Hepatic stellate cell (primary cell): ENCODE data around the gene MAP4K1.
A peak's percentile ranks its signal among the peaks of the same experiment; 100 is the strongest.
"Not testable (repeated sequence)": the region's sequence is repeated elsewhere in the genome, so short reads cannot be mapped to it uniquely, and the experiment has no call there.

Experiments used
- DNase-seq: peaks from one replicate; pipeline ENCODE4 v3.0.0; 2011; ENCODE audit warnings: low spot score

Gene MAP4K1

GRCh38 chr19:38650911-38651584 lies 33.3 kb upstream of the MAP4K1 start:
- peak; percentile 60 for DNase-seq

DNA sequence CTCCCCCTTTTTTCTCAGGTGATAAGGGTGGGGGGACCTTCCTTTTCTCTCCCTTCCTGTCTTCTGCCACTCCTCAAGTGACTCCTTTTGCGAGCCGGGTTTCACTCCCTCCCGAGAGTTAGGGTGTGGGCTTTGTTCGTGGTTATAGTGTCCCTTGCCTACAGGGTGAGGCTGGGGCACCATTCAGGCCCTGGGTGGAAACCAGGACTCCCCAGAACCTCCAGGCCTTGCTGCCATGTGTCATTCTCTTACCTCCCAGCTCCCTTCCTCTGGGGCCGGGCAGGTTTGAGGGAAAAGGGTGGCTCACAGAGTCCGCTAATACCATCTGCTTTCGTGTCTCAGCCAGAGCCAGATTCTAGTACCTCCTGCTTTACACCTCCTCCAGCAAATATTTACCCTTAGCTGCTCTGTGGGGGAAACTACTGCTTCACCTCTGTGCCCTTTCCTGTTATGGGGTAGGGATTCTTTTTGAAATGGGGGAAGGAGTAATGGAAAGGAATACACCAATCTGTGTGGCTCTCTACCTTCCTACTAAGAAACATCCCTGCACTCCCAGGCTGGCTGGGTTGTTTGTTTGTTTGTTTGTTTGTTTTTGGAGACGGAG lies 32.5 kb upstream of the MAP4K1 start:
- no peak for DNase-seq

GRCh38 chr19:38649305-38650171 lies 31.8 kb upstream of the MAP4K1 start:
- DNase-seq = no peak

GRCh38 chr19:38648769-38649304 lies 31.1 kb upstream of the MAP4K1 start:
- no peak for DNase-seq

- no peak for DNase-seq
Observed at GRCh38 chr19:38647966-38648768, 30.4 kb upstream of the MAP4K1 start.

DNA sequence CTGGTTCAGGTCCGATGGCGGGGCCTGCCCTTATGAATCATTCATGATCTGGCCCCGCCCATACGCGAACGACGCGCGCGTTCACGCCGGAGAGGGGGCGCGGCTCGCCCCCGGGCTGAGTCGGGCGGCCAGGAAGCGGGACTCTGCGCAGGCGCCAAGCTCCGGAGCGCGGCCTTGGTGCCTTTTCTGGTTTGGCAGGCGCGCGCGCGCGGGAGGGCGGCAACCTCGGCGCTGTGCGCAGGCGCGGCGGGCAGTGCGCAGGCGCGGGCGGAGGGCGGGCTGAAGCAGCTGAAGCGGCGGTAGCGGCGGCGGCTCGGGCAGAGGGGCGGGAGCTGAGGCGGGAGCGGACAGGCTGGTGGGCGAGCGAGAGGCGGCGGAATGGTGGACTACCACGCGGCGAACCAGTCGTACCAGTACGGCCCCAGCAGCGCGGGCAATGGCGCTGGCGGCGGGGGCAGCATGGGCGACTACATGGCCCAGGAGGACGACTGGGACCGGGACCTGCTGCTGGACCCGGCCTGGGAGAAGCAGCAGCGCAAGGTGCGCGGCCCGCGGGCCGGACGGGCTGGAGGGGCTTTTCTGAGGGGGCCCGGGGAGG lies 29.7 kb upstream of the MAP4K1 start, which contains the start of gene ACTN4:
ACTN4 (plus strand) TSS at position 282 of the 598 bp plus-strand sequence; CDS start at position 379, 97 bp downstream.
- DNase-seq = peak; percentile 98

- no peak for DNase-seq
Observed at GRCh38 chr19:38644719-38645118, 27.0 kb upstream of the MAP4K1 start.

DNA sequence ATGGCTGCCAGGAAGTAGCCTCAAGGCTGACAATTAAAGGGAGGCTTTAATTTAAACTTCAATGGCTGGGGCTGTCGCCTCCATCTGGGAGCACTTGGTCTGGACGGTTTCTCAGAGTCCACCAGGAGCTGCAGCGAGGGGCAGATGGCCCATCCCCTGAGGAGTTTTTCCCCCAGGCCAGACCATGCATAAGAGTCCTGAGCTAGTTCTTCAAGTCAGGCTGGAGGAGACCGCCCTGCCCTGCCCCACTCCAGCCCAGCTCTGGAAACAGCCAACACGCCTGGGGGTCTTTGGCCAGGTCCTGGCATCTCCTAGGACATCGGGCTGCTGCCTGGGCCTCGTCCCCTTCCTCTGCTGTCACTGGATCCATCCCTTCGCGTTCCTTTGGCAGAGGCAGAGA lies 24.4 kb upstream of the MAP4K1 start:
- no peak for DNase-seq

GRCh38 chr19:38640368-38640767 lies 22.6 kb upstream of the MAP4K1 start:
- no peak for DNase-seq

DNA sequence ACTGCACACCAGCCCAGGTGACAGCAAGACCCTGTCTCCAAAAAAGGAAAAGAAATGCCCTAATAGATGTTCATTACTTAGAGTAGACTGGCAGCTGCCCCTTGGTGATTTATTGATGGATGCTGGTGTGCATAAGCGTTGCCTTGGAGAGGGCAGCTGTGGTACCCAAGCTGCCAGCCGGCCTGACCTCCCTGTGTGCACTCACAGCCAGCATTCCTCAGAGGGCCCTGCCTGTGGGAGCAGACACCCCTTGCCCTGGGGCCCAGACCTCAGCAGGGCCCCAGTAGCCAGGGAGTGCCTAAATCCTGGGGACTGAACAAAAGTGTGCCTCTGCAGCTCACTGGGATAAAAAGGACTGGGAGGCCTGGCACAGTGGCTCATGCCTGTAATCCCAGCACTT lies 21.9 kb upstream of the MAP4K1 start:
- no peak for DNase-seq

GRCh38 chr19:38638461-38638860 lies 20.7 kb upstream of the MAP4K1 start:
- DNase-seq = no peak

GRCh38 chr19:38635483-38636399 lies 18.0 kb upstream of the MAP4K1 start:
- DNase-seq = no peak

- DNase-seq = peak; percentile 79
Observed at GRCh38 chr19:38634757-38635482, 17.2 kb upstream of the MAP4K1 start.

DNA sequence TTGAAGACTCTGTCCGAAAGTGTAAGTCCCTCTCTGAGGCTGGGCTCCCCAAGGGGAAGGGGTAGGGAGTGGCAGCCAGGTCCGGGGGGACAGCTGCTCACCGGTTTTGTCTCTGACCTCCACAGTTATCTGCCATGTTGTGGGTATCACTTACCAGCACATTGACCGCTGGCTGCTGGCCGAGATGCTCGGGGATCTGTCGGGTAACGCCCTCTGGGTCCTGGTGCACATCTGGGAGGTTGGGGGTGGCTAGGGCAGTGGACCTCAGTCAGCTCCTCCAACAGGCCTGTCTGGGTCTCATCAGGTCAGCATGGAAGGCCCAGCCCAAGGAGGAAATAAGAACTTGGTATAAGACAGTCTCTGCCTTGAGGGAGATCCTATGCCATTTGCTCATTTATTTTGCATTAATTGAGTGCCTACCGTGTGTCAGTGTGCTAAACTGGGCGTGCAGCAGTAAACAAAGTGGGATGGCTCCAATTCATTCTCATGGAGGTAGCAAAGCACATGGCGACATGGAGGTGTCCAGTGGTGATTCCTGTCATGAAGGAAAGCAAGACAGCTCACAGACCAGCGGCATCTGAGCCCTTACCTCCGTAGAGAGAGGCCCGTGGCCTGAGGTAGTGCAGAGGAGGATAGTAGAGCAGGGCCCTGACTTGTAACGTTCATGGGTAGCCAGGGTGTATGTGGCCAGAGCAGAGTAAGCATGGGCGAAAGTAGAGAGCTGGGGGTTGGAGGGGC lies 14.9 kb upstream of the MAP4K1 start:
- no peak for DNase-seq

GRCh38 chr19:38631811-38632475 lies 14.2 kb upstream of the MAP4K1 start:
- DNase-seq = not testable (repeated sequence)

DNA sequence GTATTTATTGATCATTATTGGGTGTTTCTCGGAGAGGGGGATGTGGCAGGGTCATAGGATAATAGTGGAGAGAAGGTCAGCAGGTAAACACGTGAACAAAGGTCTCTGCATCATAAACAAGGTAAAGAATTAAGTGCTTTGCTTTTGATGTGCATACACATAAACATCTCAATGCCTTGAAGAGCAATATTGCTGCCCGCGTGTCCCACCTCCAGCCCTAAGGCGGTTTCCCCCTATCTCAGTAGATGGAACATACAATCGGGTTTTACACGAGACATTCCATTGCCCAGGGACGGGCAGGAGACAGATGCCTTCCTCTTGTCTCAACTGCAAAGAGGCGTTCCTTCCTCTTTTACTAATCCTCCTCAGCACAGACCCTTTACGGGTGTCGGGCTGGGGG lies 13.5 kb upstream of the MAP4K1 start:
- DNase-seq = not testable (repeated sequence)

DNA sequence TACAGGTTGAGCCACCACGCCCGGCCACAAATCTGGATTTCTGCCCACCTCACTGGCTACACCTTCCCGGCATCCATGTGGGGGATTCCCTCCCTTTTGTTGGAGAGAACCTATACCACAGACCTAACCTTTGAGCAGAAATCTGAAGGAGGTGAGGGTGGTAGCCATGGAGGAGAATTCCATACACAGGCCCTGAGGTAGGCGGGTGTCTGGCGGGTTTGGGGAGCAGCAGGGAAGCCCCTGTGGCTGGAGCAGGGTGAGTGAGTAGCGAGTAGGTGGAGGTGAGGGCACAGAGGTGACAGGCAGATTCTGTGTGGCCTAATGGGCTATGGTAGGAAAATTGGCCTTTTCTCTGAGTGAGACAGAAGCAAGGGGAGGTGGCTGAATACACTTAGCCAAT lies 11.8 kb upstream of the MAP4K1 start:
- no peak for DNase-seq

DNA sequence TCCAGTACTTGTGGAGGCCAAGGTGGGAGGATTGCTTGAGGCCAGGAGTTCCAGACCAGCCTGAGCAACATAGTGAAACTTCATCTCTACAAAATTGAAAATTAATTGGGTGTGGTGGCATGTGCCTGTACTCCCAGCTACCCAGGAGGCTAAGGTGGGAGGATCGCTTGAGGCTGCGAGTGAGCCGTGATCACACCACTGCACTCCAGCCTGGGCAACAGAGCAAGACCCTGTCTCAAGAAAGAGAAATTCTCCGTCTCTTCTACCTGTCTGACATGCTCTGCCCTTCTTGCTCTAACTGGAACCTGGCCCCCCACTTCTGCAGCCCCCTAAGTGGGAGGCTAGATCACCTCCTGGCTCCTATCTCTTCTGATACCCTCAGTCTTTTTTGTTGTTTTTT lies 8.6 kb upstream of the MAP4K1 start:
- DNase-seq = no peak
